NT2/D1 (cell line): ENCODE data around the gene IFNG.

Experiments
- DNase-seq: peaks from one replicate; pipeline ENCODE4 v3.0.0-alpha.2; 2011; ENCODE audit warnings: low read depth, low spot score
- H3K27me3 ChIP-seq: 2 replicates; pipeline ENCODE4 v1.6.0; 2011; ENCODE audit warnings: mild to moderate bottlenecking; ENCODE audit not compliant: insufficient read length, insufficient read depth
- H3K36me3 ChIP-seq: 2 replicates; pipeline ENCODE4 v1.6.1; 2011; ENCODE audit warnings: mild to moderate bottlenecking, low read length, mixed read lengths; ENCODE audit not compliant: insufficient read depth, insufficient read length
- H3K4me1 ChIP-seq: 2 replicates; pipeline ENCODE4 v1.5.1; 2011; ENCODE audit not compliant: insufficient read depth, insufficient read length
- H3K4me3 ChIP-seq: 2 replicates; pipeline ENCODE4 v1.5.1; 2011; ENCODE audit warnings: low read depth; ENCODE audit not compliant: insufficient read length
- H3K9ac ChIP-seq: 2 replicates; pipeline ENCODE4 v1.6.0; 2011; ENCODE audit warnings: low read depth; ENCODE audit not compliant: insufficient read length
- H3K9me3 ChIP-seq: 2 replicates; pipeline ENCODE4 v1.5.1; 2011; ENCODE audit warnings: mild to moderate bottlenecking, low read length; ENCODE audit not compliant: insufficient read depth
- SUZ12 ChIP-seq: IDR thresholded peaks from 2 replicates; pipeline ENCODE4 v1.6.1; 2011; ENCODE audit not compliant: insufficient read length, insufficient read depth; ENCODE audit errors: extremely low read depth
- YY1 ChIP-seq: IDR thresholded peaks from 2 replicates; pipeline ENCODE4 v1.6.1; 2011; ENCODE audit not compliant: insufficient read length, insufficient read depth
- ZNF274 ChIP-seq: IDR thresholded peaks from 2 replicates; pipeline ENCODE4 v1.6.1; 2011; ENCODE audit warnings: mild to moderate bottlenecking, low read depth, low read length

Gene IFNG

DNA sequence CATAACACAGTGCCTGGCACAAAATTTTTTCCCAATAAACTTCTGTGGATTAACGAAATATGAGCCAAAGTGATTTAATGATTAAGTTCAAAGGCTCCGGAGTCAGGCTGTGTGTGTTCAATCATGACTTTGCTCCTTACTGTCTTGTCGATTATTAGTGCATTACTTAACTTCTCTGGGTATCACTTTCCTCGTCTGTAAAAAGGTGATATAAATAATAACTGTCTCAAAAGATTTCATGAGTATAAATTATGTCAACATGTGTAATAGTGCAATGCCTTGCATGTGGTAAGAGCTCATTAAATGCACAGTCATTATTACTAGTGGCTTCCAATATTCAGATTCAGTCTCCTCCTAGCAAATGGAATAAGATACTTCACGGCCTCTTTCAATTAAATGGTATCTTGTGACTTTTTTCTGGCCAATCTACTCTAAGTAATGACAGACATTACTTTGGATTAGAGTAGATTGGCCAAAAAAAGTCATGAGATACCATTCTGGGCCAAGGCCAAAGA is 6.8 kb upstream of the IFNG start:
- no peak overlapping the region for H3K4me3 ChIP-seq
- H3K4me1 ChIP-seq, result no peaks in the 10 kb centered on the region
- no peak for TF ChIP-seq YY1
- no peak for TF ChIP-seq ZNF274
- TF ChIP-seq SUZ12, result no peak
- H3K9ac ChIP-seq, result no peak overlapping the region
- H3K36me3 ChIP-seq, result no peaks in the 10 kb centered on the region
- no peaks in the 10 kb centered on the region for H3K27me3 ChIP-seq
- H3K9me3 ChIP-seq, result no peaks in the 10 kb centered on the region
- no peak for DNase-seq

GRCh38 chr12:68163560-68164081 is 4.1 kb upstream of the IFNG start:
- Histone ChIP-seq H3K4me1 (no peaks in the 10 kb centered on the region), H3K4me3 (no peak overlapping the region), H3K27me3 (no peaks in the 10 kb centered on the region), H3K9me3 (no peaks in the 10 kb centered on the region), H3K36me3 (no peaks in the 10 kb centered on the region), H3K9ac (no peak overlapping the region)
- DNase-seq, result no peak
- TF ChIP-seq ZNF274 (no peak), YY1 (no peak), SUZ12 (no peak)

DNA sequence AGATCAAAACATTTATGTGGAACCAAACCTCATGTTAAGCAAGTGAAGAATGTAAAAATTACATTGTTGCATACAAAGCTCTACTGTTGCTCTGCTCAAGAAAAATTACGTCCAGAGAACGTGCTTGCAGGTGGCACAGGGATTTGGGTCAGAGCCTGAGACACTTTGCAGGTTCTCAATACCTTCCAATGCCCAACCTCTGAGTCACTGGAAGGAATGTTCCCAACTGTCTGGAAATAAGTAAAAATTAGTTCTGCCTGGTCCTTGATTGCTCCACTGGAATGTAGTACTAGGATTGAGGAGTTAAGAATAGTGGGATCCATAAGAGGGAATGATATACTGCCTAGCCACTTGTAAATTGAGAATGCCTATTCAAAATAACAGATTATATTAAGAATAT is 2.8 kb upstream of the IFNG start:
- Histone ChIP-seq H3K27me3 (no peaks in the 10 kb centered on the region), H3K36me3 (no peaks in the 10 kb centered on the region), H3K4me3 (no peak overlapping the region), H3K9ac (no peak overlapping the region), H3K4me1 (no peaks in the 10 kb centered on the region), H3K9me3 (no peaks in the 10 kb centered on the region)
- no peak for DNase-seq
- TF ChIP-seq SUZ12 (no peak), YY1 (no peak), ZNF274 (no peak)

DNA sequence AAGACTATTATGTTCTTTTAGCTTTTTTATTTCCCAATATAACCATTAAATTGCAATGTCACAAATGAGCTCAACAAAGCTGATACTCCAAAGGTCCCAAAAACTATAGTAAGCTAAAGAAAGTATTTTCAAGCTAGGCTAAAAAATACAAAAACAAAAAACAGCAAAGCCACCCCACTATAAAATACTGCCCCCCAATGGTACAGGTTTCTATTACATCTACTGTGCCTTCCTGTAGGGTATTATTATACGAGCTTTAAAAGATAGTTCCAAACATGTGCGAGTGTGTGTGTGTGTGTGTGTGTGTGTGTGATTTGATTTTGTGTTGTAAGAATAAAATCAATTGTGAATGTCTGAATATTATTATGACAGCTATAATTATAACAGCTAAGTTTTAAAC is 1.1 kb downstream of the IFNG start:
- H3K27me3 ChIP-seq, result no peaks in the 10 kb centered on the region
- no peak for DNase-seq
- TF ChIP-seq SUZ12 (no peak), ZNF274 (no peak), YY1 (no peak)
- H3K4me3 ChIP-seq, result no peak overlapping the region
- no peak overlapping the region for H3K9ac ChIP-seq
- no peaks in the 10 kb centered on the region for H3K9me3 ChIP-seq
- H3K36me3 ChIP-seq, result no peaks in the 10 kb centered on the region
- H3K4me1 ChIP-seq, result no peaks in the 10 kb centered on the region

DNA sequence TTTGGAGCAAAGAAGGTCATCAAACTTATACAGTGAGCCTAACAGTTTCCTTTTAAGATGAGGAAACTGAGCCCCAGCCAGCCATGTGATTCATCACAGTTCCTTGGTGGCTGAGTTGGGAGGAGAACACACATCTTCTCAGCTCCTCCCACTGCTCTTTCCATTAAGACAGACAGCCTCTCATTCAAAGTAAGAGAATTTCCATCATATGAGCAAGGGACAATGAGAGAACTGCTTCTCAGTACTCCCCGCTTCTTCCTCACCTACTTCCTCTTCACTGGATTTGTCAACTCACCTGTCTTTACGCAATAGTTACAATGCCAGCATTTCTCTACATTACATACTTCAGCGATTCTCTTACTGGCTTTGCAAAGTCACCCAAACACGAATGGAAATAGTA is 2.2 kb downstream of the IFNG start:
- DNase-seq, result no peak
- no peak for TF ChIP-seq ZNF274
- TF ChIP-seq SUZ12, result no peak
- TF ChIP-seq YY1, result no peak
- H3K4me1 ChIP-seq, result no peaks in the 10 kb centered on the region
- no peak overlapping the region for H3K4me3 ChIP-seq
- no peaks in the 10 kb centered on the region for H3K36me3 ChIP-seq
- H3K27me3 ChIP-seq, result no peaks in the 10 kb centered on the region
- no peaks in the 10 kb centered on the region for H3K9me3 ChIP-seq
- H3K9ac ChIP-seq, result no peak overlapping the region

GRCh38 chr12:68156636-68157035 is 2.9 kb downstream of the IFNG start:
- TF ChIP-seq ZNF274 (no peak), SUZ12 (no peak), YY1 (no peak)
- no peak for DNase-seq
- Histone ChIP-seq H3K4me3 (no peak overlapping the region), H3K4me1 (no peaks in the 10 kb centered on the region), H3K36me3 (no peaks in the 10 kb centered on the region), H3K9ac (no peak overlapping the region), H3K9me3 (no peaks in the 10 kb centered on the region), H3K27me3 (no peaks in the 10 kb centered on the region)

DNA sequence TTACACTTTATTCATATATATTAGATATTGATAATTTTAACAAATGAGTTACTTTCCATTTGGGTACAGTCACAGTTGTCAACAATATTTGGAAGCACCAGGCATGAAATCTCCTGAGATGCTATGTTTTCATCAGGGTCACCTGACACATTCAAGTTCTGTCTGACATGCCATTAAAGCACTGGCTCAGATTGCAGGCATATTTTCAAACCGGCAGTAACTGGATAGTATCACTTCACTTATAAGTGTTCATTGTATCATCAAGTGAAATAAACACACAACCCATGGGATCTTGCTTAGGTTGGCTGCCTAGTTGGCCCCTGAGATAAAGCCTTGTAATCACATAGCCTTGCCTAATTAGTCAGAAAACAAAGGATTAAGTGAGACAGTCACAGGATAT is 4.8 kb downstream of the IFNG start:
- TF ChIP-seq SUZ12 (no peak), YY1 (no peak), ZNF274 (no peak)
- DNase-seq, result no peak
- H3K9ac ChIP-seq, result no peak overlapping the region
- H3K9me3 ChIP-seq, result no peaks in the 10 kb centered on the region
- H3K36me3 ChIP-seq, result no peaks in the 10 kb centered on the region
- H3K4me3 ChIP-seq, result no peak overlapping the region
- H3K4me1 ChIP-seq, result no peaks in the 10 kb centered on the region
- no peaks in the 10 kb centered on the region for H3K27me3 ChIP-seq
